ENCODE data around the gene ERBIN. TPM values are rescaled to one million over a fixed set of nuclear protein-coding genes. Genes with fewer than 3 reads are reported as not detected.

The ERBIN gene
- total and polyA plus RNA-seq, 2 of the 13 experiments (the other 11 are each of a cell fraction or from before 2014, with no cell fraction given), result 14.4 to 41.7 TPM

DNA sequence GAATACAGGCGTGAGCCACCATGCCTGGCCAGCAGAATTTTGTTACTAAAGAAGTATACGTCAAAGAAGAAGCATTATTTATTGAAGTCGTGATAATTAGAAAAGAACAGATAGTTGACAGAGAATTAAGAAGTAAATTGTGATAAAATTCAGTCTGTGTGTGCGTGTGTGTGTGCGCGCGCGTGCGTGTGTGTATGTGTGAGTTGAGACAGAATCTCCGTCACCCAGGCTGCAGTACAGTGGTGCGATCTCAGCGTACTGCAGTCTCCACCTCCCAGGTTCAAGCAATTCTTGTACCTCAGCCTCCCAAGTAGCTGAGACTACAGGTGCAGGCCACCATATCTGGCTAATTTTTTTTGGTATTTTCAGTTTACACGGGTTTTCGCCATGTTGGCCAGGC lies 77.8 kb downstream of the ERBIN start:
- 97% methylated on average over 14 of the region's 14 CpGs for WGBS (ENCODE audit: low lambda C conversion rate)
- intact Hi-C loops (cut with micrococcal nuclease; ENCODE audit: unreplicated experiment), result no loop called here
- peaks cover 18% of the 10 kb centered on the region for H3K79me2 ChIP-seq (ENCODE audit: insufficient read depth, low read length)
- DNase-seq (ENCODE audit: low spot score) (no peak), FAIRE-seq (no peak), ATAC-seq (no peak)
- no peak overlapping the region for H3K4me2 ChIP-seq (ENCODE audit: low read depth, low read length)
- BruUV-seq (replicated peaks), result no TSS peak
- no peaks in the 10 kb centered on the region for H3K27me3 ChIP-seq (ENCODE audit: control insufficient read depth in 1 of 2, insufficient read depth in 2 of 2, low read length in 2 of 2)
- no peaks in the 10 kb centered on the region for H3K9me3 ChIP-seq (ENCODE audit: low read length)
- no peak overlapping the region for H3K4me3 ChIP-seq (replicated peaks in 1 of 3; ENCODE audit: insufficient read depth in 1 of 3, low read depth in 2 of 3, low read length in 3 of 3)
- no peak overlapping the region for H3K9ac ChIP-seq (ENCODE audit: insufficient read depth, low read depth, low read length)
- H2AFZ ChIP-seq (ENCODE audit: low read length), result no peak overlapping the region
- peaks cover 2 to 16% of the 10 kb centered on the region in 2 experiments; a peak in 1 of 5 replicates for H3K36me3 ChIP-seq (replicated peaks in 1 of 2; ENCODE audit: control insufficient read depth in 1 of 2, insufficient read depth in 2 of 2, low read length in 2 of 2)
- POLR2A ChIA-PET, result no interaction called here
- no peak overlapping the region for H3K27ac ChIP-seq (ENCODE audit: extremely low read length, insufficient read depth, low read length)
- H3K4me1 ChIP-seq (ENCODE audit: insufficient read depth, low read length), result no peaks in the 10 kb centered on the region
- H4K20me1 ChIP-seq (ENCODE audit: insufficient read depth, low read length), result 0 out of 2 replicates have a peak, but pooled peaks cover 3% of the 10 kb centered on the region
- in situ Hi-C loops (cut with HindIII; ENCODE audit: extremely low pct_ligation_motif_present, low pct_unique_long_range_greater_than_20kb), result no loop called here
- CTCF ChIA-PET (ENCODE audit: low intra/inter-chr PET ratio, low total read pairs), result no interaction called here
- TF ChIP-seq, protein P1, sequence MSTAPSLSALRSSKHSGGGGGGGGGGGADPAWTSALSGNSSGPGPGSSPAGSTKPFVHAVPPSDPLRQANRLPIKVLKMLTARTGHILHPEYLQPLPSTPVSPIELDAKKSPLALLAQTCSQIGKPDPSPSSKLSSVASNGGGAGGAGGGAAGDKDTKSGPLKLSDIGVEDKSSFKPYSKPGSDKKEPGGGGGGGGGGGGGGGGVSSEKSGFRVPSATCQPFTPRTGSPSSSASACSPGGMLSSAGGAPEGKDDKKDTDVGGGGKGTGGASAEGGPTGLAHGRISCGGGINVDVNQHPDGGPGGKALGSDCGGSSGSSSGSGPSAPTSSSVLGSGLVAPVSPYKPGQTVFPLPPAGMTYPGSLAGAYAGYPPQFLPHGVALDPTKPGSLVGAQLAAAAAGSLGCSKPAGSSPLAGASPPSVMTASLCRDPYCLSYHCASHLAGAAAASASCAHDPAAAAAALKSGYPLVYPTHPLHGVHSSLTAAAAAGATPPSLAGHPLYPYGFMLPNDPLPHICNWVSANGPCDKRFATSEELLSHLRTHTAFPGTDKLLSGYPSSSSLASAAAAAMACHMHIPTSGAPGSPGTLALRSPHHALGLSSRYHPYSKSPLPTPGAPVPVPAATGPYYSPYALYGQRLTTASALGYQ (CRISPR knock-in tag; IDR thresholded peaks at IDR 0.05), result no peak
- TF ChIP-seq, protein P2, sequence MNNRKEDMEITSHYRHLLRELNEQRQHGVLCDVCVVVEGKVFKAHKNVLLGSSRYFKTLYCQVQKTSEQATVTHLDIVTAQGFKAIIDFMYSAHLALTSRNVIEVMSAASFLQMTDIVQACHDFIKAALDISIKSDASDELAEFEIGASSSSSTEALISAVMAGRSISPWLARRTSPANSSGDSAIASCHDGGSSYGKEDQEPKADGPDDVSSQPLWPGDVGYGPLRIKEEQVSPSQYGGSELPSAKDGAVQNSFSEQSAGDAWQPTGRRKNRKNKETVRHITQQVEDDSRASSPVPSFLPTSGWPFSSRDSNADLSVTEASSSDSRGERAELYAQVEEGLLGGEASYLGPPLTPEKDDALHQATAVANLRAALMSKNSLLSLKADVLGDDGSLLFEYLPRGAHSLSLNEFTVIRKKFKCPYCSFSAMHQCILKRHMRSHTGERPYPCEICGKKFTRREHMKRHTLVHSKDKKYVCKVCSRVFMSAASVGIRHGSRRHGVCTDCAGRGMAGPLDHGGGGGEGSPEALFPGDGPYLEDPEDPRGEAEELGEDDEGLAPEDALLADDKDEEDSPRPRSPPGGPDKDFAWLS (CRISPR knock-in tag; IDR thresholded peaks at IDR 0.05; ENCODE audit: borderline replicate concordance), result no peak
- TF ChIP-seq ZNF7 (CRISPR knock-in tag; IDR thresholded peaks at IDR 0.05), result no peak
- TF ChIP-seq ZNF354B (CRISPR knock-in tag; IDR thresholded peaks at IDR 0.05), result no peak
- no peak for TF ChIP-seq ZNF33A (CRISPR knock-in tag; IDR thresholded peaks at IDR 0.05; ENCODE audit: borderline replicate concordance)
- TF ChIP-seq ZNF232 (CRISPR knock-in tag; IDR thresholded peaks at IDR 0.05; ENCODE audit: borderline replicate concordance), result no peak
- TF ChIP-seq FOSL1 (CRISPR knock-in tag; IDR thresholded peaks at IDR 0.05; ENCODE audit: borderline replicate concordance), result no peak
- TF ChIP-seq MED8 (CRISPR knock-in tag; IDR thresholded peaks at IDR 0.05; ENCODE audit: insufficient replicate concordance), result no peak
- TF ChIP-seq NCOA2 (CRISPR knock-in tag; IDR thresholded peaks at IDR 0.05), result no peak
- TF ChIP-seq ZNF746 (CRISPR knock-in tag; IDR thresholded peaks at IDR 0.05), result no peak
- TF ChIP-seq JUND (CRISPR knock-in tag; IDR thresholded peaks at IDR 0.05), result no peak
- TF ChIP-seq, protein P3, sequence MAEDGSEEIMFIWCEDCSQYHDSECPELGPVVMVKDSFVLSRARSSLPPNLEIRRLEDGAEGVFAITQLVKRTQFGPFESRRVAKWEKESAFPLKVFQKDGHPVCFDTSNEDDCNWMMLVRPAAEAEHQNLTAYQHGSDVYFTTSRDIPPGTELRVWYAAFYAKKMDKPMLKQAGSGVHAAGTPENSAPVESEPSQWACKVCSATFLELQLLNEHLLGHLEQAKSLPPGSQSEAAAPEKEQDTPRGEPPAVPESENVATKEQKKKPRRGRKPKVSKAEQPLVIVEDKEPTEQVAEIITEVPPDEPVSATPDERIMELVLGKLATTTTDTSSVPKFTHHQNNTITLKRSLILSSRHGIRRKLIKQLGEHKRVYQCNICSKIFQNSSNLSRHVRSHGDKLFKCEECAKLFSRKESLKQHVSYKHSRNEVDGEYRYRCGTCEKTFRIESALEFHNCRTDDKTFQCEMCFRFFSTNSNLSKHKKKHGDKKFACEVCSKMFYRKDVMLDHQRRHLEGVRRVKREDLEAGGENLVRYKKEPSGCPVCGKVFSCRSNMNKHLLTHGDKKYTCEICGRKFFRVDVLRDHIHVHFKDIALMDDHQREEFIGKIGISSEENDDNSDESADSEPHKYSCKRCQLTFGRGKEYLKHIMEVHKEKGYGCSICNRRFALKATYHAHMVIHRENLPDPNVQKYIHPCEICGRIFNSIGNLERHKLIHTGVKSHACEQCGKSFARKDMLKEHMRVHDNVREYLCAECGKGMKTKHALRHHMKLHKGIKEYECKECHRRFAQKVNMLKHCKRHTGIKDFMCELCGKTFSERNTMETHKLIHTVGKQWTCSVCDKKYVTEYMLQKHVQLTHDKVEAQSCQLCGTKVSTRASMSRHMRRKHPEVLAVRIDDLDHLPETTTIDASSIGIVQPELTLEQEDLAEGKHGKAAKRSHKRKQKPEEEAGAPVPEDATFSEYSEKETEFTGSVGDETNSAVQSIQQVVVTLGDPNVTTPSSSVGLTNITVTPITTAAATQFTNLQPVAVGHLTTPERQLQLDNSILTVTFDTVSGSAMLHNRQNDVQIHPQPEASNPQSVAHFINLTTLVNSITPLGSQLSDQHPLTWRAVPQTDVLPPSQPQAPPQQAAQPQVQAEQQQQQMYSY (CRISPR knock-in tag; IDR thresholded peaks at IDR 0.05), result no peak
- TF ChIP-seq, protein P4, sequence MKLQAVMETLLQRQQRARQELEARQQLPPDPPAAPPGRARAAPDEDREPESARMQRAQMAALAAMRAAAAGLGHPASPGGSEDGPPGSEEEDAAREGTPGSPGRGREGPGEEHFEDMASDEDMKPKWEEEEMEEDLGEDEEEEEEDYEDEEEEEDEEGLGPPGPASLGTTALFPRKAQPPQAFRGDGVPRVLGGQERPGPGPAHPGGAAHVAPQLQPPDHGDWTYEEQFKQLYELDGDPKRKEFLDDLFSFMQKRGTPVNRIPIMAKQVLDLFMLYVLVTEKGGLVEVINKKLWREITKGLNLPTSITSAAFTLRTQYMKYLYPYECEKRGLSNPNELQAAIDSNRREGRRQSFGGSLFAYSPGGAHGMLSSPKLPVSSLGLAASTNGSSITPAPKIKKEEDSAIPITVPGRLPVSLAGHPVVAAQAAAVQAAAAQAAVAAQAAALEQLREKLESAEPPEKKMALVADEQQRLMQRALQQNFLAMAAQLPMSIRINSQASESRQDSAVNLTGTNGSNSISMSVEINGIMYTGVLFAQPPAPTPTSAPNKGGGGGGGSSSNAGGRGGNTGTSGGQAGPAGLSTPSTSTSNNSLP (IDR thresholded peaks at IDR 0.05; ENCODE audit: low read depth, low read length), result no peak

Measured in HepG2 (cell line).